ENCODE measurements around the gene TEX14.
"Not testable (repeated sequence)": the region's sequence is repeated elsewhere in the genome, so short reads cannot be mapped to it uniquely, and the experiment has no call there.

The TEX14 gene

GRCh38 chr17:58669853-58670252 lies 22.0 kb downstream of the TEX14 start:
- Histone ChIP-seq H3K27me3 (ENCODE audit: control insufficient read depth, insufficient read depth, low read length, poor library complexity, severe bottlenecking) (no peaks in the 10 kb centered on the region), H3K4me1 (ENCODE audit: control insufficient read depth, insufficient read depth, low read length) (peaks cover 11% of the 10 kb centered on the region), H3K36me3 (ENCODE audit: control insufficient read depth, insufficient read depth, low read length) (no peaks in the 10 kb centered on the region), H3K9me3 (ENCODE audit: control insufficient read depth, low read length) (no peaks in the 10 kb centered on the region), H3K27ac (ENCODE audit: insufficient read depth, low read depth, low read length, poor library complexity, severe bottlenecking) (no peak overlapping the region), H3K4me3 (ENCODE audit: insufficient read depth, low read depth, low read length) (no peak overlapping the region)
- WGBS, 2 experiments = 86 to 90% methylated on average over 6 of the region's 6 CpGs

GRCh38 chr17:58668598-58668935 lies 23.3 kb downstream of the TEX14 start:
- Histone ChIP-seq H3K27ac (ENCODE audit: insufficient read depth, low read depth, low read length, poor library complexity, severe bottlenecking) (no peak overlapping the region), H3K36me3 (ENCODE audit: control insufficient read depth, insufficient read depth, low read length) (no peaks in the 10 kb centered on the region), H3K27me3 (ENCODE audit: control insufficient read depth, insufficient read depth, low read length, poor library complexity, severe bottlenecking) (no peaks in the 10 kb centered on the region), H3K4me3 (ENCODE audit: insufficient read depth, low read depth, low read length) (no peak overlapping the region), H3K4me1 (ENCODE audit: control insufficient read depth, insufficient read depth, low read length) (peaks cover 11% of the 10 kb centered on the region), H3K9me3 (ENCODE audit: control insufficient read depth, low read length) (no peaks in the 10 kb centered on the region)
- WGBS, 2 experiments = 81 to 94% methylated on average over 2 of the region's 2 CpGs

DNA sequence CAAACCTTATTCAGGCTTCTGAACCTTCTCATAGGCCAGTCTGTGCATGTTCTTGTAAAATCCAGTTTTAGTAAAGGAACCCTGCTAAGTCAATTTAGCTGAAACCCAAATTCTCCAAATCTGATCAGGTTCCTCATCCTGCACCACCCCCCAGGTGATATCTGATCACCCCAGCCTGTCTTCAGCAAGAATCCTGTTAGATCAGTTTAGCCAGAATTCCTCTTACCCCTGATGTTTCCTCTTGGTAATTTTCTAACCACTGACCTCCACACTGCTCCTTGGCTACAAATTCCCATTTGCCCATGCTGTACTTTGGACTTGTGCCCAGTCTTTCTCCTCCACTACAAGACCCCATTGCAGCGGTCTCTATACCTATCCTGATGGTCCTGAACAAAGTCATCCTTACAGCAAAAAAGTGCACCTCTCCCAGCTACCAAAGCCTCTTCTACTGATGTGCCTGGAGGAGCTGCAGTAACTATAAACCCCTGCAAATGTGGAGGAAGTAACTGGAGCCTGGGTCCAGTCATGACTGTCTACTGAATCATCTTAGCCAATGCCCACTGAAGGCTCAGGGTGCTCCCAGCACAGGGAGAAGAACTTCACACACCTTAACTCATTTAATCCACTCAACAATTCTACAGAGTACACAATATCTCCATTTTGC lies 23.8 kb downstream of the TEX14 start:
- 75 to 95% methylated on average over 1 of the region's 1 CpG for WGBS, 2 experiments
- no peak overlapping the region for H3K4me3 ChIP-seq (ENCODE audit: insufficient read depth, low read depth, low read length)
- H3K36me3 ChIP-seq (ENCODE audit: control insufficient read depth, insufficient read depth, low read length) = no peaks in the 10 kb centered on the region
- no peaks in the 10 kb centered on the region for H3K9me3 ChIP-seq (ENCODE audit: control insufficient read depth, low read length)
- no peaks in the 10 kb centered on the region for H3K27me3 ChIP-seq (ENCODE audit: control insufficient read depth, insufficient read depth, low read length, poor library complexity, severe bottlenecking)
- no peak overlapping the region for H3K27ac ChIP-seq (ENCODE audit: insufficient read depth, low read depth, low read length, poor library complexity, severe bottlenecking)
- peaks cover 11% of the 10 kb centered on the region for H3K4me1 ChIP-seq (ENCODE audit: control insufficient read depth, insufficient read depth, low read length)

- H3K4me1 ChIP-seq (ENCODE audit: control insufficient read depth, insufficient read depth, low read length) = peaks cover 6% of the 10 kb centered on the region
- H3K27ac ChIP-seq (ENCODE audit: insufficient read depth, low read depth, low read length, poor library complexity, severe bottlenecking) = no peak overlapping the region
- WGBS, 2 experiments = 92 to 93% methylated on average over 19 of the region's 19 CpGs
- H3K9me3 ChIP-seq (ENCODE audit: control insufficient read depth, low read length) = no peaks in the 10 kb centered on the region
- H3K27me3 ChIP-seq (ENCODE audit: control insufficient read depth, insufficient read depth, low read length, poor library complexity, severe bottlenecking) = no peaks in the 10 kb centered on the region
- no peak overlapping the region for H3K4me3 ChIP-seq (ENCODE audit: insufficient read depth, low read depth, low read length)
- H3K36me3 ChIP-seq (ENCODE audit: control insufficient read depth, insufficient read depth, low read length) = no peaks in the 10 kb centered on the region
Measured at GRCh38 chr17:58666858-58667267, 25.0 kb downstream of the TEX14 start.

DNA sequence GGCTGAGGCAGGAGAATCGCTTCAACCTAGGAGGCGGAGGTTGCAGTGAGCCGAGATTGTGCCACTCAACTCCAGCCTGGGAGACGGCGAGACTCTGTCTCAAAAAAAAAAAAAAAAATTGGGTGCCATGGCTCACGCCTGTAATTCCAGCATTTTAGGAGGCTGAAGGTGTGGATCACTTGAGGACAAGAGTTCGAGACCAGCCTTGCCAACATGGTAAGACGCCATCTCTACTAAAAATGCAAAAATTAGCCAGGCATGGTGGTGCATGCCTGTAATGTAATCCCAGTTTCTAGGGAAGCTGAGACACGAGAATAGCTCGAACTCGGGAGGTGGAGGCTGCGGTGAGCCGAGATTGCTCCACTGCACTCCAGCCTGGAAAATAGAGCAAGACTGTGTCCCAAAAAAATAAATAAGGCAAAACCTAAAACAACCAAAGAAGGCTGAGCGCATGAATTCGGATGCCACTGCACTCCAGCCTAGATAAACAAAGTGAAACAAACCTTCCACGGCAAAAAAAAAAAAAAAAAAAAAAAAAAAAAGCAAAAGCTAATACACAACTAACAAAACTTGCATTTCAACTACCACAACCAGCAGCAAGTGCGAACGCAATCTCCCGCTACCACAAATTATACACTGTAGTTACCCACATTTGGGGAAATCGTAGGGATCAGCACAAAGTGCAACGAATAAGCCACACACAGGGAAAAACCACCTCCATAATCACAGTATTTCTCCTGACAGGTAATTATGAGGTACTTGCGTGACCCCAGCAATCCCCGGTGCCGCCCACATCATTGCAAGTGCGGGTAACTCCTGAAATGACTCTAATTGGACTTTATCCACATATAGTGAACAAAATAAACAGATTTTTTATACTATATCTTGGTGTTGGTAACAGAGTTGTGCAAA lies 25.6 kb downstream of the TEX14 start:
- H3K27ac ChIP-seq (ENCODE audit: insufficient read depth, low read depth, low read length, poor library complexity, severe bottlenecking) = no peak overlapping the region
- 94 to 95% methylated on average over 25 of the region's 25 CpGs for WGBS, 2 experiments
- no peak overlapping the region for H3K4me3 ChIP-seq (ENCODE audit: insufficient read depth, low read depth, low read length)
- H3K27me3 ChIP-seq (ENCODE audit: control insufficient read depth, insufficient read depth, low read length, poor library complexity, severe bottlenecking) = no peaks in the 10 kb centered on the region
- H3K4me1 ChIP-seq (ENCODE audit: control insufficient read depth, insufficient read depth, low read length) = no peaks in the 10 kb centered on the region
- no peaks in the 10 kb centered on the region for H3K36me3 ChIP-seq (ENCODE audit: control insufficient read depth, insufficient read depth, low read length)
- H3K9me3 ChIP-seq (ENCODE audit: control insufficient read depth, low read length) = no peaks in the 10 kb centered on the region

- H3K27ac ChIP-seq (ENCODE audit: insufficient read depth, low read depth, low read length, poor library complexity, severe bottlenecking) = no peak overlapping the region
Measured at GRCh38 chr17:58664302-58664701, 27.5 kb downstream of the TEX14 start.

GRCh38 chr17:58661499-58661898 lies 30.3 kb downstream of the TEX14 start:
- no peak overlapping the region for H3K4me3 ChIP-seq (ENCODE audit: insufficient read depth, low read depth, low read length)
- no peaks in the 10 kb centered on the region for H3K27me3 ChIP-seq (ENCODE audit: control insufficient read depth, insufficient read depth, low read length, poor library complexity, severe bottlenecking)
- no peaks in the 10 kb centered on the region for H3K9me3 ChIP-seq (ENCODE audit: control insufficient read depth, low read length)
- WGBS, 2 experiments = 94 to 96% methylated on average over 26 of the region's 26 CpGs
- no peaks in the 10 kb centered on the region for H3K4me1 ChIP-seq (ENCODE audit: control insufficient read depth, insufficient read depth, low read length)
- no peak overlapping the region for H3K27ac ChIP-seq (ENCODE audit: insufficient read depth, low read depth, low read length, poor library complexity, severe bottlenecking)
- no peaks in the 10 kb centered on the region for H3K36me3 ChIP-seq (ENCODE audit: control insufficient read depth, insufficient read depth, low read length)

More at GRCh38 chr17:58664302-58664701, 27.5 kb downstream of the TEX14 start:
- no peaks in the 10 kb centered on the region for H3K36me3 ChIP-seq (ENCODE audit: control insufficient read depth, insufficient read depth, low read length)
- no peaks in the 10 kb centered on the region for H3K9me3 ChIP-seq (ENCODE audit: control insufficient read depth, low read length)
- 80 to 96% methylated on average over 2 of the region's 2 CpGs for whole genome bisulfite sequencing, 2 experiments
- no peaks in the 10 kb centered on the region for H3K27me3 ChIP-seq (ENCODE audit: control insufficient read depth, insufficient read depth, low read length, poor library complexity, severe bottlenecking)
- no peaks in the 10 kb centered on the region for H3K4me1 ChIP-seq (ENCODE audit: control insufficient read depth, insufficient read depth, low read length)
- no peak overlapping the region for H3K4me3 ChIP-seq (ENCODE audit: insufficient read depth, low read depth, low read length)

DNA sequence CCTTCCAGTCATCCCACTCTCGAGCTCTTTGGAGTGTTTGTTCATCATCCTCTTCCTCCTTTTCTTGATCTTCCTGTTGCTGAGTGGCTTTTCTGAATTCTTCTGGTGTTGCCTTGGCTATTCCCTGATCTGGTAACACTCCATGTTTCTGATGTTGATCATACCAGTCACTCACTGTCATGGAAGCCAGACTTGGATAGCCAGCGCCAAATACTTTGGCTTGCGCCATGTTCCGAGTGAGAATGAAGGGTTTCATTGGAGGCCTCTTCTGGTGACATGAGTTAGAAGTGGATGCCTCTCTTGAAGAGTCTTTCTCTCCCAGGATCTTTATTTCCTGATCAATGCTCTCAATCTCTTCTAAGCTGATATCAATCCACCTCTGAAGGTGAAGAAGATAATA lies 31.2 kb downstream of the TEX14 start:
- no peaks in the 10 kb centered on the region for H3K4me1 ChIP-seq (ENCODE audit: control insufficient read depth, insufficient read depth, low read length)
- H3K27ac ChIP-seq (ENCODE audit: insufficient read depth, low read depth, low read length, poor library complexity, severe bottlenecking) = no peak overlapping the region
- H3K36me3 ChIP-seq (ENCODE audit: control insufficient read depth, insufficient read depth, low read length) = no peaks in the 10 kb centered on the region
- no peak overlapping the region for H3K4me3 ChIP-seq (ENCODE audit: insufficient read depth, low read depth, low read length)
- H3K27me3 ChIP-seq (ENCODE audit: control insufficient read depth, insufficient read depth, low read length, poor library complexity, severe bottlenecking) = no peaks in the 10 kb centered on the region
- no peaks in the 10 kb centered on the region for H3K9me3 ChIP-seq (ENCODE audit: control insufficient read depth, low read length)
- WGBS, 2 experiments = 95 to 96% methylated on average over 4 of the region's 4 CpGs

DNA sequence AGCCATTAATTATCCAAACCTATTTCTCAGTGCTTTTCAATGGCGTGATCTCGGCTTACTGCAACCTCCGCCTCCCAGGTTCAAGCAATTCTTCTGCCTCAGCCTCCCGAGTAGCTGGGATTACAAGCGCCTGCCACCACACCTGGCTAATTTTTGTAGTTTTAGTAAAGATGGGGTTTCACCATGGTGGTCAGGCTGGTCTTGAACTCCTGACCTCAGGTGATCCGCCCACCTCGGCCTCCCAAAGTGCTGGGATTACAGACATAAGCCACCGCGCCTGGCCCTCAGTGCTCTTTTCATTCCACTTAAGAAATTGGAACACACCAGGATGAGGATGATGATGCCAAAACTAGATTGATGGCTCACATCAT lies 32.1 kb downstream of the TEX14 start:
- not testable (repeated sequence) for H3K27ac ChIP-seq (ENCODE audit: insufficient read depth, low read depth, low read length, poor library complexity, severe bottlenecking); H3K9me3 ChIP-seq (ENCODE audit: control insufficient read depth, low read length); H3K36me3 ChIP-seq (ENCODE audit: control insufficient read depth, insufficient read depth, low read length); H3K27me3 ChIP-seq (ENCODE audit: control insufficient read depth, insufficient read depth, low read length, poor library complexity, severe bottlenecking); H3K4me1 ChIP-seq (ENCODE audit: control insufficient read depth, insufficient read depth, low read length)
- peak overlapping the region; percentile 21 for H3K4me3 ChIP-seq (ENCODE audit: insufficient read depth, low read depth, low read length)
- WGBS, 2 experiments = 72 to 76% methylated on average over 9 of the region's 9 CpGs

GRCh38 chr17:58658804-58659713 lies 32.8 kb downstream of the TEX14 start:
- Histone ChIP-seq H3K27ac (ENCODE audit: insufficient read depth, low read depth, low read length, poor library complexity, severe bottlenecking) (peak overlapping the region; percentile 100), H3K4me1 (ENCODE audit: control insufficient read depth, insufficient read depth, low read length) (no peaks in the 10 kb centered on the region), H3K9me3 (ENCODE audit: control insufficient read depth, low read length) (no peaks in the 10 kb centered on the region), H3K27me3 (ENCODE audit: control insufficient read depth, insufficient read depth, low read length, poor library complexity, severe bottlenecking) (no peaks in the 10 kb centered on the region), H3K4me3 (ENCODE audit: insufficient read depth, low read depth, low read length) (peak overlapping the region; percentile 21), H3K36me3 (ENCODE audit: control insufficient read depth, insufficient read depth, low read length) (no peaks in the 10 kb centered on the region)
- 3 to 5% methylated on average over 34 to 38 of the region's 38 CpGs for WGBS, 2 experiments

Data from ectodermal cell (in vitro differentiated cells).